Renal cortex interstitium (tissue), 11 donors: Measurements from ENCODE around the gene ARID1B. TPM values are rescaled to one million over a fixed set of nuclear protein-coding genes. Genes with fewer than 3 reads are reported as not detected.

ENCODE experiments used
- DNase-seq, 11 donors: peaks; one replicate each; pipeline ENCODE4 v3.0.0-alpha.2; 2013; ENCODE audit warnings: low read depth in 9 of 11, low spot score in 4 of 11; ENCODE audit errors: extremely low read depth in 1 of 11
- polyA plus RNA-seq, 3 donors: library from polyadenylated mRNA; unstranded; fragments of 120-200 nt; gene quantifications; one replicate each; pipeline ENCODE4 v1.2.1, GENCODE V29; 2013; ENCODE audit not compliant: insufficient read length in 3 of 3

ARID1B gene
- polyA plus RNA-seq, 3 donors: 74.6 to 84.5 (median 76.8) TPM

GRCh38 chr6:156865019-156865629, 87.9 kb downstream of the ARID1B start:
- DNase-seq: no peak

GRCh38 chr6:156866220-156867015, 89.2 kb downstream of the ARID1B start:
- no peak for DNase-seq

GRCh38 chr6:156867121-156867520, 89.9 kb downstream of the ARID1B start:
- DNase-seq: no peak

GRCh38 chr6:156868385-156868784, 91.2 kb downstream of the ARID1B start:
- DNase-seq: no peak

- no peak for DNase-seq
Measured at GRCh38 chr6:156869980-156870398, 92.8 kb downstream of the ARID1B start.

- DNase-seq: no peak
Measured at GRCh38 chr6:156870924-156871539, 93.9 kb downstream of the ARID1B start.

- no peak for DNase-seq
Measured at GRCh38 chr6:156872903-156873302, 95.7 kb downstream of the ARID1B start.

GRCh38 chr6:156873654-156874380, 96.6 kb downstream of the ARID1B start:
- no peak for DNase-seq

GRCh38 chr6:156875062-156875461, 97.9 kb downstream of the ARID1B start:
- no peak for DNase-seq

GRCh38 chr6:156876302-156876701, 99.1 kb downstream of the ARID1B start:
- no peak for DNase-seq

- DNase-seq: no peak
Measured at GRCh38 chr6:156877126-156877863, 100.1 kb downstream of the ARID1B start.

GRCh38 chr6:156878681-156879080, 101.5 kb downstream of the ARID1B start:
- no peak for DNase-seq

- no peak for DNase-seq
Measured at GRCh38 chr6:156879186-156879585, 102.0 kb downstream of the ARID1B start.

GRCh38 chr6:156879591-156879990, 102.4 kb downstream of the ARID1B start:
- DNase-seq: no peak

- no peak for DNase-seq
Measured at GRCh38 chr6:156880913-156881312, 103.7 kb downstream of the ARID1B start.

GRCh38 chr6:156881687-156882629, 104.8 kb downstream of the ARID1B start:
- DNase-seq: no peak

GRCh38 chr6:156883497-156884252, 106.5 kb downstream of the ARID1B start:
- DNase-seq: no peak
